Activated CD8-positive, alpha-beta T cell treated with anti-CD3 and anti-CD28 coated beads for 36 hours (primary cell): ENCODE measurements around the gene NEURL1. TPM values are rescaled to one million over a fixed set of nuclear protein-coding genes. Genes with fewer than 3 reads are reported as not detected.

ENCODE experiments used
- ATAC-seq: fragments of 200-7000 bp; cut with Tn5 transposase; one replicate; pipeline ENCODE4 v1.10.0; 2021; ENCODE audit warnings: mild to moderate bottlenecking, moderate library complexity
- CTCF ChIA-PET: fragments of 350-600 bp; sonication (Branson Sonifier 250); formaldehyde crosslinking; loops from one replicate; lab custom pipeline; 2021; ENCODE audit warnings: antibody characterized with exemption; lab: Charles Lee
- POLR2A ChIA-PET: fragments of 350-600 bp; sonication (Branson Sonifier 250); formaldehyde crosslinking; loops from one replicate; lab custom pipeline; 2021; ENCODE audit warnings: antibody characterized with exemption; lab: Charles Lee
- DNase-seq: peaks from one replicate; pipeline ENCODE4 v3.0.0-alpha.2; 2020
- H3K27ac Mint-ChIP-seq: one replicate; pipeline ENCODE4 v1.8.0; 2021; ENCODE audit warnings: mild to moderate bottlenecking, mixed read lengths
- H3K27me3 Mint-ChIP-seq: one replicate; pipeline ENCODE4 v1.8.0; 2021; ENCODE audit warnings: mixed read lengths
- H3K36me3 Mint-ChIP-seq: one replicate; pipeline ENCODE4 v1.8.0; 2021; ENCODE audit warnings: low read depth, mixed read lengths
- H3K4me1 Mint-ChIP-seq: one replicate; pipeline ENCODE4 v1.8.0; 2021; ENCODE audit warnings: low read depth, mixed read lengths
- H3K4me3 Mint-ChIP-seq: one replicate; pipeline ENCODE4 v1.8.0; 2021; ENCODE audit warnings: mild to moderate bottlenecking, moderate library complexity, mixed read lengths
- H3K9me3 Mint-ChIP-seq: one replicate; pipeline ENCODE4 v1.8.0; 2021; ENCODE audit warnings: mixed read lengths
- CTCF ChIP-seq: fragments of 200-600 bp; IDR thresholded peaks from one replicate; pipeline ENCODE4 v1.8.0; 2022; ENCODE audit warnings: antibody characterized with exemption, mild to moderate bottlenecking
- intact Hi-C: fragments of 100-400 bp; cut with micrococcal nuclease; formaldehyde crosslinking; loops from one replicate; pipeline ENCODE4 v1.10.0; 2022
- total RNA-seq, 2 experiments: library from RNA; stranded (reverse); gene quantifications; one replicate each; pipeline ENCODE4 v1.2.3, GENCODE V29; 2021

Gene NEURL1
- total RNA-seq, 2 experiments from 2014 or later, result 1.7 to 1.9 TPM

GRCh38 chr10:103570844-103571655 lies 77.5 kb downstream of the NEURL1 start:
- CTCF ChIA-PET, result no interaction called here
- Mint-ChIP-seq H3K27ac (no peak overlapping the region), H3K9me3 (no peaks in the 10 kb centered on the region), H3K4me1 (no peaks in the 10 kb centered on the region), H3K36me3 (no peaks in the 10 kb centered on the region), H3K27me3 (no peaks in the 10 kb centered on the region), H3K4me3 (no peak overlapping the region)
- no peak for TF ChIP-seq CTCF
- intact Hi-C loops, result no loop called here
- ATAC-seq, result no peak
- POLR2A ChIA-PET, result no interaction called here
- DNase-seq, result no peak

GRCh38 chr10:103571656-103571975 lies 78.1 kb downstream of the NEURL1 start:
- H3K36me3 Mint-ChIP-seq, result no peaks in the 10 kb centered on the region
- H3K4me3 Mint-ChIP-seq, result no peak overlapping the region
- H3K27ac Mint-ChIP-seq, result no peak overlapping the region
- no peak for TF ChIP-seq CTCF
- H3K9me3 Mint-ChIP-seq, result no peaks in the 10 kb centered on the region
- no peak for ATAC-seq
- no peaks in the 10 kb centered on the region for H3K4me1 Mint-ChIP-seq
- ChIA-PET CTCF (no interaction called here), POLR2A (no interaction called here)
- no peak for DNase-seq
- H3K27me3 Mint-ChIP-seq, result no peaks in the 10 kb centered on the region
- intact Hi-C loops, result no loop called here

GRCh38 chr10:103572347-103573204 lies 79.1 kb downstream of the NEURL1 start:
- no peak for DNase-seq
- no peaks in the 10 kb centered on the region for H3K27me3 Mint-ChIP-seq
- intact Hi-C loops, result no loop called here
- ATAC-seq, result no peak
- no peak for TF ChIP-seq CTCF
- no peaks in the 10 kb centered on the region for H3K36me3 Mint-ChIP-seq
- no peak overlapping the region for H3K27ac Mint-ChIP-seq
- POLR2A ChIA-PET, result no interaction called here
- H3K9me3 Mint-ChIP-seq, result no peaks in the 10 kb centered on the region
- no peaks in the 10 kb centered on the region for H3K4me1 Mint-ChIP-seq
- CTCF ChIA-PET, result interaction anchor here (1.0 kb wide), 1 partner anchor 21 kb away, joined by 3 read pairs; no protein-coding TSS in a partner anchor
- no peak overlapping the region for H3K4me3 Mint-ChIP-seq

GRCh38 chr10:103573205-103573487 lies 79.6 kb downstream of the NEURL1 start:
- Mint-ChIP-seq H3K4me1 (no peaks in the 10 kb centered on the region), H3K36me3 (no peaks in the 10 kb centered on the region), H3K27me3 (no peaks in the 10 kb centered on the region), H3K9me3 (no peaks in the 10 kb centered on the region), H3K4me3 (no peak overlapping the region), H3K27ac (no peak overlapping the region)
- POLR2A ChIA-PET, result no interaction called here
- ATAC-seq, result no peak
- DNase-seq, result no peak
- intact Hi-C loops, result no loop called here
- no peak for TF ChIP-seq CTCF
- CTCF ChIA-PET, result interaction anchor here (1.0 kb wide), 1 partner anchor 20 kb away, joined by 3 read pairs; no protein-coding TSS in a partner anchor
